Stimulated activated CD8-positive, alpha-beta memory T cell treated with anti-CD3 and anti-CD28 coated beads, Interleukin-7, amount 100 ng/mL, for 48 hours (primary cell): Measurements from ENCODE around the gene AJAP1.

ENCODE experiments used
- DNase-seq, 2 donors: peaks; one replicate each; pipeline ENCODE4 v3.0.0-alpha.2; 2020; ENCODE audit warnings: low read depth in 1 of 2; ENCODE audit errors: extremely low read depth in 1 of 2

Gene AJAP1

DNA sequence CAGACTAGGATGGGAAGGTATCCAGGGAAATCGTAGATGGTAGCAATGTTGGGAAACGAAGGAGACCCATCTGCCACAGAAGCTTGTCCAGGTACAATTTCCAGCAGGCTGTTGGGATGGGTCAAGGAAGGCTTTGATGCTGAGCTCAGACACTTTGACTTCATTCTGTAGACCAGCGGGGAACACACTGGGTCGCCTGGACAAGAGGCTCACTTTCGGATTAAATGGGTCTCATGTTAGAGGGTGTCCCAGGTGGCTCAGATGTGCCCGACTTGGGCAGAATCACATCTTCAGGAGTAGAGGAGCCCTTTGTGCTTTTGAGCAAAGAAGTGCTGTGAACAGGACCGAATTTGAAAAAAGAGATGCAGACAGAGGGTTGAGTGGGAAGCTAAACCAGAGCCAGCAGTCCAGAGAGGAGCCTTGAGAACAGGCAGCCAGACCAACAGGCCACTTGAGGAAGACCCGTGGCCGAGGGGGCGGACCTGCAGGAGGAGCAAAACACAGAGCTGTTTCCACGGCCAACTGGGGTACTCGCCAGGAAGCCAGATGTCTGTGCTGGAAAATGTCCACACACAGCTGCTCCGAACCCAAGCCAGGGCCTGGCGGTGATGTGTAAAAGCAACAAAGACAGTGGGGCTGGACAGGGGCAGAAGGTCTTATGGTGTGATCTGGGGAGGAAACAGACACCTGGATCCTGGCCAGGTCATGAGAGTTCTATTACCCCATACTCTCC is 146.9 kb downstream of the AJAP1 start:
- DNase-seq: no peak

DNA sequence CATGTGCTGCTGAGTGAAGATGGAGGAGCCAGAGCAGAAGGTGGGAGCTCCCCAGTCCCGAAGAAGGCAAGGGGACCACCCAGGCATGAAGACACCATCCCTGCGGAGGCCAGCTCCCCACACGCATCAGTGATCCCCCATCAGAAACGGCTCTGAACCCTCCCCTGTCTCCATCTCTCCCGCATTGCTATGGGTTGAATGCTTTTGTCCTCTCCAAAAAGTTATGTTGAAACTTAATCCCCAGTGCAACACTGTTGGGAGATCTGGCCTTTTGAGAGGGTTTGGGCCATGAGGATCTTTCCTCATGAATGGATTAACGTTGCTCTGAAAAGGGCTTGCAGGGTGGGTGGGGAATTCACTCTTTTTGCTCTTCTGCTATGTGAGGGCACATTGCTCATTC is 147.6 kb downstream of the AJAP1 start:
- DNase-seq: no peak

DNA sequence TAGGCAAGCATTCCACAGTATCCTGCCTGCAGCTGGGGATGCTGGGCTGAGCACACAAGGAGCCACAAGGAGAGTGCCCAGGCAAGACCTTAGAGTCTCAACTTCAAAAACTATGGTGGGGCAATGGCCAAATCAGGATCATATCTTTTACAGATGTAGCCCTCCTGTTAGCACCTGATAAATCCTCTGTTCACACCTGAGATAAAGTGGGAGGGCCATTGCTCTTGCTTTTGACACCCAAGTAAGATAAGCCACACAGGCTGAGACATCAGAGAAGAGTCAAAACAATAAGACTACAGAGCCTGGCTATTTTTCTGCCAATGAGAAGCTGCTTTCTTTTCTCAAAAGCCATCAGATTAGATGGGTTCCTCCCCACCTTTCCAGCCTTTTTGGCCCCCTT is 148.9 kb downstream of the AJAP1 start:
- DNase-seq: no peak

DNA sequence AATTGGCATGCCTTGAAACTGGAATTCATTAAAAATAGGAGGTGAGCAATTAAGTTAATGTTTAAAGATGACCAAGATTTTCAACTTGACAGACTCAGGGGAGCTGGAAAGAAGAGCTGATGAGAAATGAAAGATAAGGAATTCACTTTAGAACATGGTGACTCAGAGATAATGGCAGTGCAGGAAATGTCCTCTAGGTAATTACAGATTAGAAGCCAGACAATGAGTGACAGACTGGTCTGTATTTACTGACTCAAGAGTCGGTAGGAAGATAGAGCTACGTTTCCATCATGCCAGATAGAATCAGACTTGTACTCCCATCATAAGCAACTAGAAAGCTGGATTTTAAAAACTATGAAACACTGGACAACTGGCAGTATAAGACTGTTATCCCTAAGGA is 151.6 kb downstream of the AJAP1 start:
- no peak for DNase-seq

DNA sequence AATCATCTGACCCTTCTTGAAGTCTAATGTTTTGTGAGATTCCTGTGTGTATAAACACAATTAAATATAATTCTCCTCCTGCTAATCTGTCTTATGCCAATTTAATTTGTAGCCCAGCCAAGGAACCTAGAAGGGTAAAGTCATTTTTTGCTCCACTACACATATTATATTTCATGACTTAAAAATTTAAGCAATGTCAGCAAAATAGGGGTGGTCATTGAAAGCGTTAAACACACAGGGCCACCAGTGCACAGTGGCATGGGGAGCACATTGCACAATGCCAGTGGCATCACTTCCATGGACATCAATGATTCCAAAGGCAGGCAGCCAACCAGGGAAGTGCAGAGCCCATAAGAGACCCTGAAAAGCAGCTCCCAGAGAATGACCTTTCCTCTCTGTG is 166.1 kb downstream of the AJAP1 start:
- DNase-seq: no peak

DNA sequence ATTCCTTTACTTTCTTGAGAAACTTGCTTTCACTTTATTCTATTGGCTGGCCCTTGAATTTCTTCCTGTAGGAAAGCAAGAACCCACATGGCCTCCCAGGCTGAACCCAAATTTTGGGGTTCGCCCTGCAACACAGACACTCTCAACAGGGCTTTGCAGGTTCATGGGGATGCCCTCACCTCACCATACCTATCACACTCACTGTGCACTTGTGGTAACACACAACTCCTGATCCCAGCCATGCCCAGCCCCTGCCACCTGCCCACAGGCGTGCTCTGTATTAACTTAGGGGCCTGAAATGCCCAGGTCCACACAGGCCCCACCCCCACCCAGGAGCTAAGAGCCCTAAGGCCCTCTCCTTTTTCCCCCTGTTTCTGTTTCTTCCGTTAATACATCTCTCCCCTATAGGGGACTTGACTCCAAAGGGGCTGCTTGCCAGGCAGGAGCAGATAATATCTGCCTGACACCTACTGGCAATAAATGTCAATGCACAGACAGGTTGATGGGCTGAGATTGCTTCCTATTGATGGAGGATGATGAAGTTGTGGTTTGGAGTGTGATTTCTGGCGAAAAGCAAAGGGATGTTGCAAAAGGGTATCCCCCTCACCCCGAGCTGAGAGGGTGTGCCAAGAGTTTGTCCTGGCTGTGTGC is 171.5 kb downstream of the AJAP1 start:
- DNase-seq: no peak

DNA sequence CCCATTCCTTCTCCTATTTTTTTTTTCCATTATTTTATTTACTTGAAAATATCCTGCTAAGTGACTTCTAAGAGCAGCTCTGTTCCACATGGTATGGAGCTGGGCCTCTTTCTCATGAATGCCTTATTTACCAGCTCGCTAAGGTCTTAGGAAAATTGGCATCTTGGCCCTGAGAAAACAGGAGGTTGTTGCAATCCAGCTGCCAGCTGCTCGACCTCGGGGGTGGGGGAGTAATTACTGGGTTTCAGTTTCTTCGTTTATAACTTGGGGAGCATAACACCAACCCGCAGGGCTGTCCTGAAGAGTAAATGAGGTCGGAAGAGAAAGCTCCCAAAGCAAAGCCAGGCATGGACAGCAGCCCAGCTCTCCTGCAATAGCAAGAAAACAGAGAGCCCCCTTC is 176.3 kb downstream of the AJAP1 start:
- DNase-seq: no peak

DNA sequence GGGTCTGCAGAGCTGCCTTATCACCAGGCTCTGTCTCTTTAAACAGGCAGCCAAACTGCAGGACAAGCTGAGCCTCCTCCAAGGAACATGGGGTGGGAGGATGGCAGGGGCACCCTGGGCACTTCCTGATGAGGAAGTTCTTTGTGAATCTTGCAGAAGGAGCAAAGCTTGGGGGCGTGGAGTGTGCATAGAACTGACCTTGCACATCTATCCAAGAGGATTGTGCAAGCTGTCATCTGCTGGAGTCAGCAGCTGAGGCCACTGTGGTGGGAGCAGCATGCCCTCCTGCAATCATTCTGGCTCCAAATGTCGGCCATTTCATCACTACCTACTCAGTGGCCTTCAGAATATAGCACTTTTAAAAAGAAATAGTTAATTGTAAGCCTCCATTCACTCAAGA is 182.2 kb downstream of the AJAP1 start:
- no peak for DNase-seq

DNA sequence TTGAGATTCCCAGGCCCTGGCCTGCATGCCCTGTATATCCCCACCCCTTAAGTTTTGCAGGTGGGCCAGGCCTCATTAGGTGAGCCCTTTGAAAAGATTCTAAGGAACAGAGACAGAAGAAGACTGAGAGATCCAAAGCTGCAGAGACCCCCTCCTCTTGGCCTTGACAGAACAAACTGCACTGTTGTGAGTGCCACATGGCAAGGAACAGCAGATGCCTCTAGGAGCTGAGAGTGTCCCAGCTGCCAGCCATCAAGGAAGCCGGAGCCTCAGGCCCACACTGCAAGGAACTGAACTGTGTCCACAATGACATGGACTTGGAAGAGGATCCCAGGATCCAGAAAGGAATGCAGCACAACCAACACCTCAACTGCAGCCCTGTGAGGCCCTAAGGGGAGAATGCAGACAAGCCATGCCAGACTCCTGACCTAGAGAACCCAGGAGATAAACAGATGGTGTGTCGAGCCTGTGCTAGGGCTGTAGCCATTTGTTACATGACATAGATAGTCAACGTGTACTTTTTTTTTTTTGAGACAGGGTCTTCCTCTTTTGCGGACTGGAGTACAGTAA is 182.7 kb downstream of the AJAP1 start:
- DNase-seq: no peak

DNA sequence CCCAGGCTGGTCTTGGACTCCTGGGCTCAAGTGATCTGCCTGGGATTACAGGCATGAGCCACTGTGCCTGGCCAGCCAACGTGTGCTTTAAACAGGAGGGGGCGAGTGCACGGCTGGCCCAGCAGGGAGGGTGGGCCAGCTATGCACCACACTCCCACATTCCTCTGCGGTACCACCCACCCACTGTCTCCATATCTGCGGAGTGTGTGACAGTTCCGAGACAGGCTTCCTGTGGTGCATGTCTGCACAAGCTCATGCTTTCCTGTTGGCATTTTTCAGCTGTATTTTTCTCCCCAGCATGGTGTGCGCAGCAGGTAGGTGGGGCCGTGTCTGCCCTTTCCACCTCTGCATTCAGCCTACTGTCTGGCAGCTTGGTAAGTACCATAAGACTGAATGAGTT is 183.3 kb downstream of the AJAP1 start:
- DNase-seq: no peak

DNA sequence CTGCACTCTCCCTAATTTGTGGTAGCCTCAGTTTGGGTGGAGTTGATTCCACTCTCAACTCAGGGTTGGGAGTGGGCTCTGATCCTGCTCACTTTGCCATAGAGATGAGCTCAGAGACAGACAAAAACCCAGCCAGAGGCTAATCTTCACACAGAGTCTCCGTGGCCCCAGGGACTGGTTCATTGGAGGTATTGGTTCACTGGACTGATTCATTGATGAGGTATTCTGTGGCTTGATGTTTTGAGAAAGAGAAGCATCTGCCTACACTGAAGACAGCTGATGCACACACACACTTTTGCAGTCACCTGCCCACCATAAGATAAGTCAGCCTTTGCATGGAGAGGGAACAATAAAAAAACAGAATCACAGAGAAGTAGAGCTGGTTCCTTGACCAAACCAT is 183.8 kb downstream of the AJAP1 start:
- DNase-seq: no peak
